Spleen (tissue), 11 donors: ENCODE data around the gene BCAR3. TPM values are rescaled to one million over a fixed set of nuclear protein-coding genes. Genes with fewer than 3 reads are reported as not detected.
"Not testable (repeated sequence)": the region's sequence is repeated elsewhere in the genome, so short reads cannot be mapped to it uniquely, and the experiment has no call there.

Source experiments
- DNase-seq: peaks from one replicate; pipeline ENCODE4 v3.0.0-alpha.2; 2020
- H3K27ac ChIP-seq, 8 donors: fragments of 200-600 bp; sonication (generic) in 7 of 8; 1 replicate in 4 of 8; 2 replicates in 4 of 8; pipeline versions ENCODE4 v1.5.0 to v1.8.0; 2016 to 2021; ENCODE audit warnings: inconsistent platforms in 4 of 8, mild to moderate bottlenecking in 4 of 8, moderate library complexity in 1 of 8
- H3K27me3 ChIP-seq, 7 donors: fragments of 200-600 bp; sonication (generic) in 6 of 7; replicated peaks in 1 of 7; 1 replicate in 4 of 7; 2 replicates in 3 of 7; pipeline versions ENCODE4 v1.5.0 to v1.8.0; 2016 to 2021; ENCODE audit warnings: inconsistent platforms in 3 of 7, mild to moderate bottlenecking in 1 of 7
- H3K36me3 ChIP-seq, 6 donors: fragments of 200-600 bp; sonication (generic) in 5 of 6; 1 replicate in 4 of 6; 2 replicates in 2 of 6; pipeline versions ENCODE4 v1.5.0 to v1.8.0; 2016 to 2021; ENCODE audit warnings: inconsistent platforms in 2 of 6
- H3K4me1 ChIP-seq, 6 donors: fragments of 200-600 bp; sonication (generic) in 5 of 6; 1 replicate in 3 of 6; 2 replicates in 3 of 6; pipeline versions ENCODE4 v1.5.0 to v1.8.0; 2016 to 2021; ENCODE audit warnings: inconsistent platforms in 3 of 6
- H3K4me3 ChIP-seq, 8 donors: fragments of 200-600 bp; sonication (generic) in 7 of 8; 1 replicate in 4 of 8; 2 replicates in 4 of 8; pipeline versions ENCODE4 v1.5.0 to v1.8.0; 2016 to 2021; ENCODE audit warnings: inconsistent platforms in 4 of 8, mild to moderate bottlenecking in 4 of 8, moderate library complexity in 2 of 8
- H3K9me3 ChIP-seq, 8 donors: fragments of 200-600 bp; sonication (generic) in 7 of 8; 1 replicate in 4 of 8; 2 replicates in 4 of 8; pipeline versions ENCODE4 v1.5.0 to v1.8.0; 2016 to 2021; ENCODE audit warnings: inconsistent platforms in 4 of 8
- POLR2A ChIP-seq, 3 donors: fragments of 450-650 bp; IDR thresholded peaks; one replicate each; pipeline ENCODE4 v1.5.1; 2017; ENCODE audit warnings: antibody characterized with exemption in 3 of 3, mild to moderate bottlenecking in 1 of 3
- POLR2AphosphoS5 ChIP-seq, 3 donors: sonication (generic); formaldehyde crosslinking; IDR thresholded peaks; one replicate each; pipeline ENCODE4 v1.5.1; 2017; ENCODE audit warnings: antibody characterized with exemption in 3 of 3
- WGBS, 5 donors: extraction: QIAGEN DNeasy Blood & Tissue Kit in 3 of 5; methylation state at CpG; one replicate each; pipeline versions ENCODE4 v1.1.5 to v1.1.7; 2013 to 2018; 5-methylcytosine and 5-hydroxymethylcytosine counted together
- intact Hi-C: fragments of 100-400 bp; cut with DNase I; formaldehyde crosslinking; loops from one replicate; pipeline ENCODE4 v1.15.0; 2023; ENCODE audit warnings: low total_unique reads
- polyA plus RNA-seq, 3 donors: library from polyadenylated mRNA; stranded (reverse); fragments of 200-250 nt; gene quantifications; one replicate each; pipeline ENCODE4 v1.2.1, GENCODE V29; 2013
- total RNA-seq, 7 donors: library from RNA; depleted of rRNA in 3 of 7; stranded (reverse); fragments of >200 nt in 3 of 7; fragmentation: NEBNext Ultra II Directional in 4 of 7; extraction: Animal tissue kit (Norgen Biotek cat#: 25700) in 4 of 7; gene quantifications; one replicate each; pipeline versions ENCODE4 v1.1.0 to v1.2.1, GENCODE V29; 2016 to 2021
- TF ChIP-seq, protein P1 (sequence below), 11 experiments: fragments of 200-600 bp in 7 of 11; fragments of 450-650 bp in 4 of 11; sonication (generic) in 4 of 11; IDR thresholded peaks in 8 of 11; conservative IDR thresholded peaks in 3 of 11; 1 replicate in 7 of 11; 2 replicates in 4 of 11; pipeline versions ENCODE4 v1.4.0 to v1.8.0; 2016 to 2021; ENCODE audit warnings: antibody characterized with exemption in 11 of 11, inconsistent platforms in 4 of 11, mild to moderate bottlenecking in 1 of 11
- donor health status: healthy with polysubstance abuse.
- donor health status: DM: no; HTN: no; CAD: no; lungs with moderate emphysema.
- donor health status: DM: no; HTN: no; CAD: no.
- donor health status: Bipolar disorder and iron deficiency.
- donor health status: healthy.
- donor health status: DM: no; HTN: no; CAD: no.
- donor health status: DM: yes; HTN: yes; CAD: no.

Gene BCAR3
- total and polyA plus RNA-seq, 10 donors, result 3.5 to 18.0 (median 11.8) TPM

- no peak for DNase-seq
- Histone ChIP-seq H3K27ac (no peak overlapping the region), H3K27me3 (no peaks in the 10 kb centered on the region), H3K4me3 (no peak overlapping the region), H3K4me1 (peaks cover 7 to 55% (median 39%) of the 10 kb centered on the region in 6 donors), H3K36me3 (no peaks in the 10 kb centered on the region), H3K9me3 (no peaks in the 10 kb centered on the region)
- TF ChIP-seq, protein P1, sequence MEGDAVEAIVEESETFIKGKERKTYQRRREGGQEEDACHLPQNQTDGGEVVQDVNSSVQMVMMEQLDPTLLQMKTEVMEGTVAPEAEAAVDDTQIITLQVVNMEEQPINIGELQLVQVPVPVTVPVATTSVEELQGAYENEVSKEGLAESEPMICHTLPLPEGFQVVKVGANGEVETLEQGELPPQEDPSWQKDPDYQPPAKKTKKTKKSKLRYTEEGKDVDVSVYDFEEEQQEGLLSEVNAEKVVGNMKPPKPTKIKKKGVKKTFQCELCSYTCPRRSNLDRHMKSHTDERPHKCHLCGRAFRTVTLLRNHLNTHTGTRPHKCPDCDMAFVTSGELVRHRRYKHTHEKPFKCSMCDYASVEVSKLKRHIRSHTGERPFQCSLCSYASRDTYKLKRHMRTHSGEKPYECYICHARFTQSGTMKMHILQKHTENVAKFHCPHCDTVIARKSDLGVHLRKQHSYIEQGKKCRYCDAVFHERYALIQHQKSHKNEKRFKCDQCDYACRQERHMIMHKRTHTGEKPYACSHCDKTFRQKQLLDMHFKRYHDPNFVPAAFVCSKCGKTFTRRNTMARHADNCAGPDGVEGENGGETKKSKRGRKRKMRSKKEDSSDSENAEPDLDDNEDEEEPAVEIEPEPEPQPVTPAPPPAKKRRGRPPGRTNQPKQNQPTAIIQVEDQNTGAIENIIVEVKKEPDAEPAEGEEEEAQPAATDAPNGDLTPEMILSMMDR (IDR thresholded peaks at IDR 0.05 in 8 of 11, conservative IDR thresholded peaks at IDR 0.05 in 3 of 11), result no peak
- WGBS, 5 donors, result 89 to 92% (median 91%) methylated on average over 5 of the region's 5 CpGs
- intact Hi-C loops, result no loop called here
These were observed 18.0 kb upstream of the BCAR3 start for GRCh38 chr1:93699503-93700168.

- intact Hi-C loops, result no loop called here
- no peaks in the 10 kb centered on the region for H3K27me3 ChIP-seq
- whole genome bisulfite sequencing, 5 donors, result 81 to 87% (median 83%) methylated on average over 5 of the region's 5 CpGs
- TF ChIP-seq POLR2AphosphoS5 (IDR thresholded peaks at IDR 0.05) (no peak), POLR2A (IDR thresholded peaks at IDR 0.05) (no peak)
- TF ChIP-seq, protein P1 (IDR thresholded peaks at IDR 0.05 in 8 of 11, conservative IDR thresholded peaks at IDR 0.05 in 3 of 11), result no peak
- no peaks in the 10 kb centered on the region for H3K36me3 ChIP-seq
- H3K27ac ChIP-seq, result no peak overlapping the region
- H3K9me3 ChIP-seq, result no peaks in the 10 kb centered on the region
- peaks cover 7 to 55% (median 34%) of the 10 kb centered on the region in 6 donors for H3K4me1 ChIP-seq
- no peak overlapping the region for H3K4me3 ChIP-seq
- DNase-seq, result no peak
These were observed 17.4 kb upstream of the BCAR3 start for GRCh38 chr1:93699049-93699384.

DNA sequence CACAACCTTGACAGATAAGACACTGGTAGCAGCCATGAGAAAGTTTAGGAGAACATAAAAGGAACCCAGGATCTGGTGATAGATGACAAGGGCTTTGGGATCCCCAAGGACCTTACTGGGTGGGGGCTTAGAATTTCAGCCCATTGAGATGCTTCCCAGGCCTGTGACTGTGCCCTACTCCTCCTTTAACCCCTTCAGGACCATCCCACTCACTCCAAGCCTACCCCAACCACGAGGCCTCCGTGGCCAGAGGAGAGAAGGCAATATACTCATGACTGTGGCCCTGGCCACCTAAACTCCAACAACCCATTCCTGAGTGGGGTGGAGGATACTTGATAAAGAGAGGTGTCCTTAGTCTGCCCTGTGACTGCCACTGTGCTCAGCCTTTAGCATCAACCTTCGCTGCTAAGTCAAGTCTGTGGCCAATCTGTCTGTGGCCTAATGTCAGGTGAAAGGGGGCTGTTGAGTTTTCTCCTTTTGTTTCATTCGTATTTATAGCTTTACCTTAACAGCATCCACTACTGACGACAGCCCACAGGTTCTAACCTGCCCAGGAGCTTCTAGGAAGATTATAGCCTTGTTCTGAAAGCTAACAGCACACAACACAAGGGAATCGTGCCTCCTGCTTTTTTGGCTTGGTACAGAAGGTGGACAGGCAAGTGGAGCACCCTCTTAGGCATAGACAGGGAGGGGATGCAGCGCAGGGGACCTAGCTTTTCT is 16.9 kb upstream of the BCAR3 start:
- 80 to 97% (median 94%) methylated on average over 7 of the region's 7 CpGs for WGBS, 5 donors
- intact Hi-C loops, result no loop called here
- no peak overlapping the region for H3K4me3 ChIP-seq
- no peak for DNase-seq
- no peak overlapping the region for H3K27ac ChIP-seq
- H3K4me1 ChIP-seq, result peaks cover 9 to 55% (median 33%) of the 10 kb centered on the region in 6 donors
- H3K27me3 ChIP-seq, result no peaks in the 10 kb centered on the region
- TF ChIP-seq POLR2AphosphoS5 (IDR thresholded peaks at IDR 0.05) (no peak), POLR2A (IDR thresholded peaks at IDR 0.05) (no peak)
- TF ChIP-seq, protein P1 (IDR thresholded peaks at IDR 0.05 in 8 of 11, conservative IDR thresholded peaks at IDR 0.05 in 3 of 11), result no peak
- no peaks in the 10 kb centered on the region for H3K9me3 ChIP-seq
- no peaks in the 10 kb centered on the region for H3K36me3 ChIP-seq

DNA sequence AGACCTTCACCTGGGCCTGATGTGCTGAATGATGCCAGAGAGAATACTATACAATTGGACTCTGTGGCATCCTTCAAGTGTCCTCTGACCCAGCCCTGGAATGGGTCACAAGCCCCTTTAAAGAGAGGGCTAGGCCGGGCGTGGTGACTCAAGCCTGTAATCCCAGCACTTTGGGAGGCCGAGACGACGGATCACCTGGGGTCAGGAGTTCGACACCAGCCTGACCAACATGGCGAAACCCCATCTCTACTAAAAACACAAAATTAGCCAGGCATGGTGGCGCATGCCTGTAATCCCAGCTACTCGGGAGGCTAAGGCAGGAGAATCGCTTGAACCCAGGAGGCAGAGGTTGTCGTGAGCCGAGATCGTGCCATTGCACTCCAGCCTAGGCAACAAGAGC is 15.9 kb upstream of the BCAR3 start:
- H3K9me3 ChIP-seq, H3K36me3 ChIP-seq, H3K27ac ChIP-seq, intact Hi-C loops, H3K27me3 ChIP-seq, DNase-seq, H3K4me3 ChIP-seq: not testable (repeated sequence)
- WGBS, 5 donors, result 85 to 92% (median 89%) methylated on average over 13 of the region's 13 CpGs
- H3K4me1 ChIP-seq, result peaks cover 13 to 55% (median 33%) of the 10 kb centered on the region in 6 donors
